ENCODE measurements around the gene BRSK2.
A peak's percentile ranks its signal among the peaks of the same experiment; 100 is the strongest.

The BRSK2 gene

DNA sequence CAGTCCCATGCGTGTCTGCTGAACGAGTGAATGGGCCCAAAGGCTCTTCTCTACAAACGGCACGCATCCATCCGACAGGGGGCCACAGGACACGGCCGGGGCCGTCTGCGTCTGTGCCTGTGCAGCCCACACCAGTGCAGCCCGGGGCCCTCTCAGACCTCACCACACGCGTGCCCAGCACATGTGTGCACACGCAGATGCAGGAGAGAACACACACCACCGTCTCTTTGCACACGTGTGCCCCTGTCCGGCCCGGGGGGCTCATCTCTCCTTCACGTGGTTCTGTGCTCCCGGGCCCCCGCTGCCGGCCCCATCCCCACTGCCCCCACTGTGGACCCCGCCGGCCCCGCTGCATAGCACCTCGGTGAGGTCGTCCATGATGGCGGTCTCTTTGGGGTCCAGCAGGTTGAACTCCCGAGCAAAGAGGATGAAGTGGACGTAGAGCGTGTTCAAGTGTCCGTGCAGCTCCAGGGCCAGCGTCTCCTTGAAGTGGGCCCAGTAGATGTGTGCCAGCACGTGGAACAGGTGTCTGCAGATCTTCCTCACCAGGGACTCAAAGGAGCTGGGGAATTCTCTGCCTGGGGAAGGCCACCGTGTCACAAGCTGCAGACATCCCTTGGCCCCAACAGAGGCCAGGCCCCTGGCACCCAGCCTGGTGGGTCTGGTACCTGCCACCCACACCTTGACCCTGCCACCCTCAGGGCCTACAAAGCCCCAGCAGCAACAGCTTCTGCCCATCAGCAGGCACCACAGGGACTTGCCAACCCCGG is 80.4 kb downstream of the BRSK2 start:
- H3K4me3 ChIP-seq: no peak overlapping the region
- TF ChIP-seq Cebpa-rat (IDR thresholded peaks at IDR 0.05): no peak

DNA sequence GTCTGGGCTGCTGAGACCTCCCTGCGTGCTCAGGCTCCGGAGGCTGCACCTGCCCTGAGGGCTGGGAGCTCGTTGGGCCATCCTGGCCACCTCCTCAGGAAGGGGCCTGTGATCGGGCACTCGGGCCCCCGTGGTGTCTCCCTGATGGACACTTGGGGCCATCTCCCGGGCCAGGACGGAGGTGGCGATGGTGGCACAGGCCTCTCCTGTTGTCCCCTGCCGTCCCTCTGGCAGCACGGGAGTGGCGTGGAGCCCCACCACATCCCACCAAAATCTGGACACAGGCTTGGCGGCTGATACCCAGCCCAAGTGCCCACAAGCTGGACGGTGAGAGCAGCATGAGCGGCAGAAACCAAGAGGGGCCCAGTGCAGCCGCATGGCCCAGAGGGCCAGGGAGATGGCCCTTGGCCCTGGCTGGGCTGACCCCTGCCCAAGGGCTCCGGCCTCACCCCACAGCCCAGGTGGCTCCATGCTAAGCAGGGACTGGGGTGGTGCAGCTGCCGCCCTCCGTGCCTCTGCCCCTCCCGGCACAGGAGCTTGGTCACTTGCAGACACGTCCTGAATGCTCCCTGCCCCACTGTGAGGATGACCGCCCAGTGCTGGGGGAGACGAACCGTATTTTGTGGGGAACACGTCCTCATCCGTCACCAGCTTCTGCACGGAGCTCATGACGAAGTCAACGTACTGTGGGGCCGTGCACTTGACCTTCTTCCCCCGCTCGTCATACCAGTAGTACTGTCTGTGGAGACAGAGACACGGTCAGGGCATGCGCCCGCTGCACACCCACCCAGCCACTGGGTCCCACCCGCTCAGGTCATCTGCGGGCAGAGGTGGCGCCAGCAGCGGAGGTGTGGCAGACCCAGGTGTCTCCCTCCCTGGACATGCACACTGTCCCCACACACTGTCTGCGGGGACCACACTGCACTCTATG is 81.2 kb downstream of the BRSK2 start:
- H3K4me3 ChIP-seq: no peak overlapping the region
- H3K27ac ChIP-seq: no peak overlapping the region
- peaks cover 49% of the 10 kb centered on the region for H3K4me1 ChIP-seq
- H4K20me1 ChIP-seq: peaks cover 47% of the 10 kb centered on the region
- no peaks in the 10 kb centered on the region for H3K27me3 ChIP-seq
- H3K36me3 ChIP-seq: peaks cover 60% of the 10 kb centered on the region
- no peaks in the 10 kb centered on the region for H3K9me3 ChIP-seq
- peak overlapping the region; percentile 24; the same call in 1 of the 2 replicates for H3K9ac ChIP-seq
- H3K4me2 ChIP-seq: peak overlapping the region; percentile 70
- TF ChIP-seq Cebpa-rat (IDR thresholded peaks at IDR 0.05): no peak

More for the DNA sequence above, 80.4 kb downstream of the BRSK2 start:
- H3K27me3 ChIP-seq: no peaks in the 10 kb centered on the region
- no peak overlapping the region for H3K27ac ChIP-seq
- H3K9ac ChIP-seq: peak overlapping the region; percentile 24; the same call in 1 of the 2 replicates
- H3K9me3 ChIP-seq: no peaks in the 10 kb centered on the region
- peak overlapping the region; percentile 70 for H3K4me2 ChIP-seq
- H3K36me3 ChIP-seq: peaks cover 51% of the 10 kb centered on the region
- H4K20me1 ChIP-seq: peaks cover 45% of the 10 kb centered on the region
- peaks cover 50% of the 10 kb centered on the region for H3K4me1 ChIP-seq

DNA sequence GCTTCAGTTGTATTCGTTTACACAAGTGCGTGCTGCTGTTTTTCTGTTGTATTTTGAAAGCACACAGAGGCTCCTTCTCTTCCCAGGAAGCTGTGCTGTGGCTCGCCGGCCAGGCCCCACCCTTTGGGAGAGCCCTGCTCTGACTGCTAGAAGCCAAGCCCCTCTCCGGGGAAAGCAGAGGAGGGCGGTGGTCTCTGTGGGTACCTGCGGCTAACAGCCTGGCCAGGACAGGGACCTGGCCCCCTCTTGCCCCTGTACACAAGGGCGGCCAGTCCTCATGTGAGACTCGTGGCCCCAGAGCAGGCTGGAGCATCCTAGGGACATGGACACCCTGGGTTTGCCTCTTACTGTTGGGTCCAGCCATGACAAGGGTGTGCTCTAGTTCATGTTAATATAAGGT is 82.0 kb downstream of the BRSK2 start:
- no peak overlapping the region for H3K4me2 ChIP-seq
- peaks cover 41% of the 10 kb centered on the region for H3K4me1 ChIP-seq
- no peaks in the 10 kb centered on the region for H3K27me3 ChIP-seq
- H3K9ac ChIP-seq: no peak overlapping the region
- TF ChIP-seq Cebpa-rat (IDR thresholded peaks at IDR 0.05): no peak
- no peak overlapping the region for H3K27ac ChIP-seq
- peaks cover 63% of the 10 kb centered on the region for H3K36me3 ChIP-seq
- H3K4me3 ChIP-seq: no peak overlapping the region
- peaks cover 46% of the 10 kb centered on the region for H4K20me1 ChIP-seq
- H3K9me3 ChIP-seq: no peaks in the 10 kb centered on the region

DNA sequence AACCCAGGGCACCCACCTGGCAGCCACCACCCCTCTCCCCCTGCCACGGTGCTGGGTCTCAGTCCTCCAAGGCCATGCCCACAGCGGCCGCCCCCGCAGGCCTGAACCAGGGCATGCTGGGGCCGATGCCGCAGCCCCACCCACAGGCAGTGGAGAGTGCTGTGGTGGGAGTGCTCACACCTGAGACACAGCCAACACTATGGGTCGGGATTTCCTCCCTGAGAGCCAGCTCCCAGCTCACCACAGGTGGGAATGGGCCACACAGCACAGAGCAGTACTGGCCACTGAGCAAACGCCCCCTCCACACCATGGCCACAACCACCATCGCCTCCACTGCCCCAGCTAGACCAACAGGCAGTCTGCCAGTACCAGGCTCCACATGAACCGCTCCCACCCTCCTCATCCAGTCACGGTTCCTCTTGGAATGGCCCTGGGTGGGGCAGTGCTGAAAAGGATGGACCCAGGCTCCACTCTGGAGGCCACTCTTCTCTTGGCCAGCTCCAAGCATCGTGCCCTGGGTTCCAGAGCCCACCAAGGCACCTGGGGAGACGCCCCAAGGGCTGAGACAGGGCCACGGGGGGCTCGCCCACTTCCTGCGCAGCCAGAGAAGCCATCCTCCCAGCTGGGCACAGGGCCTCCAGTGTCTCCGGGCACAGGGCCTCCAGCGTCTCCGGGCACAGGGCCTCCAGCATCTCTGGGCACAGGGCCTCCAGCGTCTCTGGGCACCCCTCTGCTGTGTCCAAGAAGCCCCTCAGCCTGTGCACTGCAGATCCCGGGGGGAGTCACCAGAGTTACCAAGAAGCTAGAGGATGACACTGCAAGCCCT is 82.7 kb downstream of the BRSK2 start:
- TF ChIP-seq Cebpa-rat (IDR thresholded peaks at IDR 0.05): no peak
- Histone ChIP-seq H3K36me3 (peaks cover 70% of the 10 kb centered on the region), H3K4me3 (no peak overlapping the region), H3K27me3 (no peaks in the 10 kb centered on the region), H3K27ac (no peak overlapping the region), H4K20me1 (peaks cover 39% of the 10 kb centered on the region), H3K9me3 (no peaks in the 10 kb centered on the region), H3K4me1 (peaks cover 36% of the 10 kb centered on the region), H3K9ac (no peak overlapping the region), H3K4me2 (no peak overlapping the region)

DNA sequence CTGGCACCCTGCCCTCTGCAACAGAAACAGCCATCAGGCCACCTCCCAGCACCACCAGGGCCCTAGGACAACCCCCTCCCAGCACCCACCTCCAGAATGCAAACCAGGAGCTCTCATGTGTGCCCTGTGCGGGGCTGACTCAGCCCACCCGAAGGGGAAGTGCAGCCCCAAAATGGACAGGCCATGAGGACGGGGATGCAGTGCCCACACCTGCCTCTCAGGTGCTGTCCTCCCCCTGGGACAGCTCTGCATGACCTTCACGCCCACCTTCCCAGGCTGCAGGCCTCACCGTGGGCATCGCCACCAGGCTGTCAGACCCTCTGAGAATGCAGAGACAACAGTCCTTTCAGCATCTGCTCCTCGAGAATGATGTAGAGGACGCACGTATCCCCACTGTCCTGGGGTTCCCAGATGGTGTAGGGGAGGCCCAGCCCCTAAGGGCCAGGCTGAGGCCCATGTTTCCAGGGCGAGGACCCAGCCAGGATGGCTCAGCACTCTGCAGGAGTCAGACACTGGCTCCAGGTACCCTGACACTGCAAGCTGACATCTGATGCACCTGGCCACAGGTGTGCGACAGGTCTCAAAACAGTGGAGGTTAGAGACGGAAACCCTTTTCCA is 83.4 kb downstream of the BRSK2 start:
- Histone ChIP-seq H3K4me3 (no peak overlapping the region), H3K9me3 (no peaks in the 10 kb centered on the region), H3K4me1 (peaks cover 29% of the 10 kb centered on the region), H3K4me2 (no peak overlapping the region), H3K27me3 (no peaks in the 10 kb centered on the region), H3K27ac (no peak overlapping the region), H3K9ac (no peak overlapping the region), H4K20me1 (peaks cover 34% of the 10 kb centered on the region), H3K36me3 (peaks cover 77% of the 10 kb centered on the region)
- no peak for TF ChIP-seq Cebpa-rat (IDR thresholded peaks at IDR 0.05)

DNA sequence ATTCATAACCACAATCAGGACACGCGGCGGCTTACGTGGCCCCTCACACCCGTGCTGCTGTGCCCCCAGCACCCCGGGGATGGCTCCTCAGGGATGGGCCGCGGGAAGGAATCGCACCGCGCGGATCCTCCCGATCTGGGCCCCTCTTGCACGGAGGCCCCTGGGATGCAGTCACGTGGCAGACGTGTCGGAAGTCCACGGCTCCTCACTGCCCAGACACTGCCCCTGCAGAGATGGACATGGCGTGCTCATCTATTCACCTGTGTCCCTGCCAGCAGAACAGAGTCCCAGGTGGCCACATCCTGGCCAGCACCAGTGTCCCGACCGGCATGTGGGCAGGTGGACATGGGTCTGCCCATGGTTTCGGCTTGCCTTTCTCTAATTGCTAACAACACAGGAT is 84.1 kb downstream of the BRSK2 start:
- H3K4me3 ChIP-seq: no peak overlapping the region
- no peak for TF ChIP-seq Cebpa-rat (IDR thresholded peaks at IDR 0.05)
- H3K36me3 ChIP-seq: peaks cover 84% of the 10 kb centered on the region
- H3K4me1 ChIP-seq: peaks cover 22% of the 10 kb centered on the region
- H4K20me1 ChIP-seq: peaks cover 35% of the 10 kb centered on the region
- H3K27ac ChIP-seq: no peak overlapping the region
- H3K4me2 ChIP-seq: no peak overlapping the region
- no peaks in the 10 kb centered on the region for H3K9me3 ChIP-seq
- H3K27me3 ChIP-seq: no peaks in the 10 kb centered on the region
- no peak overlapping the region for H3K9ac ChIP-seq

DNA sequence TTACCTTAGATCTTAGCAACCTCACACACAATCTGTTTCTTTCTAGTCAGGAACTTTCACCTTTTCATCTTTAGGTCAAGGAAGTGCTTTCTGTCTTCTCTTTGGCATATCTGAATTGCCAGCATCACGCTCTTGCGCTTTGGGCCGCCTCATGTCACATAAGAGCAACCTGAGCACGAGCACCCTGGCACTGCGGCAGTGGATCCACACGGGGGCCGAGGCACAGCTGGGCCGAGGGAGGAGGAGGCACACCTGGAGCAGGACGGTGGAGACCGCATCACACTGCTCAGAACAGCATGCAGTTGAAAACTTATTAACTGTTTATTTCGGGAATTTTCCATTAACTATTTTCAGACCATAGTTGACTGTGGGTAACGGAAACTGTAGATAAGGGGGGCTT is 86.1 kb downstream of the BRSK2 start:
- Histone ChIP-seq H4K20me1 (peaks cover 46% of the 10 kb centered on the region), H3K4me1 (peaks cover 1% of the 10 kb centered on the region), H3K9ac (no peak overlapping the region), H3K27ac (no peak overlapping the region), H3K9me3 (no peaks in the 10 kb centered on the region), H3K36me3 (peaks cover 88% of the 10 kb centered on the region), H3K4me2 (no peak overlapping the region), H3K27me3 (no peaks in the 10 kb centered on the region), H3K4me3 (no peak overlapping the region)
- no peak for TF ChIP-seq Cebpa-rat (IDR thresholded peaks at IDR 0.05)

DNA sequence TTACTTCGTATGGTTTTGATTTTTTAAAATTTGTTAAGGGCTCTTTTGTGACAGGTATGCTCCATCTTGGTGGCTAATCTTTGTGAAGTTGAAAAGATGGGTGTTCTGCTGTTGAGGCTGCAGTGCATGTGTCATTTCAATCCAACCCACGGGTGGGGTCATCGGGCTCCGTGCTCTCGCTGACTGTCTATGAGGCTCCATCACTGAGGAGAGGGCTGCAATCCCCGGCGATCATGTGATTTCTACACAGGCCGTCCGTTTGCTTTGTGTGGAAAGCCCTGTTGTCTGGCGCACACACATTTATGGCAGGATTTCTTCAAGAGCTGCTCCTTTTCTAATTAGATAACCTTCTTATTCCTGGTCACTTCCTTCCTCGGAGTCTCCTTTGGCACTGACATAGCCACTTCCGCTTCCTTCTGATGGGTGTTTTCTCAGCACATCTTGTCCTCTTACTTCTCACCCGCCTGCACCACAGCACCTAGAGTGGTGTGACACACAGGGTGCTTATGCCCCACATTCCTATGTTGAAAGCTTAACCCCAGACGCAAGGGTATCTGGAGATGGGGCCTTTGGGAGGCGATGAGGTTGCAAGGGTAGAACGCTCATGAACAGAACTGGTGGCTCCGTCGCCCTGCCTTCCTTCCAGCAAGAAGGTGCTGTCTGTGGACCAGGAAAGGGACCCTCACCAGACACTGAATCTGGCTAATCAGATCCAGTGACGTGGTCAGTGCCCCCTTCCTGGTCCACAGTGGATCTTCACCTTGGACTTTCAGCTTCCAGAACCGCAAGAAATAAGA is 87.4 kb downstream of the BRSK2 start:
- Histone ChIP-seq H4K20me1 (peaks cover 57% of the 10 kb centered on the region), H3K9me3 (no peaks in the 10 kb centered on the region)
- no peak for TF ChIP-seq Cebpa-rat (IDR thresholded peaks at IDR 0.05)

More for the DNA sequence above, 87.4 kb downstream of the BRSK2 start:
- H3K27ac ChIP-seq: no peak overlapping the region
- peaks cover 85% of the 10 kb centered on the region for H3K36me3 ChIP-seq
- no peak overlapping the region for H3K4me2 ChIP-seq
- H3K4me3 ChIP-seq: no peak overlapping the region
- no peak overlapping the region for H3K9ac ChIP-seq
- H3K4me1 ChIP-seq: no peaks in the 10 kb centered on the region
- H3K27me3 ChIP-seq: no peaks in the 10 kb centered on the region

Data from BLaER1 (cell line).